GM12872 (cell line): ENCODE measurements around the gene NTNG2.

ENCODE experiments used
- CTCF ChIP-seq: IDR thresholded peaks from 3 replicates; pipeline ENCODE4 v1.5.1; 2011; ENCODE audit warnings: low read depth, mild to moderate bottlenecking, low read length, moderate library complexity; ENCODE audit not compliant: insufficient read depth

NTNG2 gene

GRCh38 chr9:132147839-132148238 lies 14.0 kb upstream of the NTNG2 start:
- no peak for TF ChIP-seq CTCF

- no peak for TF ChIP-seq CTCF
These were observed 11.6 kb upstream of the NTNG2 start for GRCh38 chr9:132150256-132150655.

GRCh38 chr9:132151118-132151517 lies 10.7 kb upstream of the NTNG2 start:
- TF ChIP-seq CTCF, result no peak

- no peak for TF ChIP-seq CTCF
These were observed 9.6 kb upstream of the NTNG2 start for GRCh38 chr9:132152231-132152630.

GRCh38 chr9:132154863-132155567 lies 6.8 kb upstream of the NTNG2 start:
- TF ChIP-seq CTCF, result no peak

GRCh38 chr9:132155568-132155895 lies 6.3 kb upstream of the NTNG2 start:
- no peak for TF ChIP-seq CTCF

GRCh38 chr9:132156262-132156661 lies 5.6 kb upstream of the NTNG2 start:
- no peak for TF ChIP-seq CTCF
